Ovary (tissue), 9 donors: ENCODE data around the gene TCF12. TPM values are rescaled to one million over a fixed set of nuclear protein-coding genes. Genes with fewer than 3 reads are reported as not detected.

Source experiments
- DNase-seq, 5 donors: peaks; one replicate each; pipeline ENCODE4 v3.0.0-alpha.2; 2019 to 2020
- H3K27ac ChIP-seq, 2 donors: fragments of 200-600 bp; one replicate each; pipeline versions ENCODE4 v1.5.1 to v1.8.0; 2019 to 2022
- H3K27me3 ChIP-seq: fragments of 200-600 bp; one replicate; pipeline ENCODE4 v1.8.0; 2022
- H3K36me3 ChIP-seq: fragments of 200-600 bp; sonication (generic); one replicate; pipeline ENCODE4 v1.5.1; 2019
- H3K4me1 ChIP-seq: one replicate; pipeline ENCODE4 v1.8.1; 2013; ENCODE audit warnings: mild to moderate bottlenecking, moderate library complexity; ENCODE audit not compliant: insufficient read depth
- H3K4me3 ChIP-seq: fragments of 200-600 bp; sonication (generic); one replicate; pipeline ENCODE4 v1.5.1; 2017
- H3K9me3 ChIP-seq, 2 donors: fragments of 200-600 bp in 1 of 2; sonication (generic) in 1 of 2; one replicate each; pipeline versions ENCODE4 v1.5.1 to v1.8.1; 2013 to 2019; ENCODE audit warnings: mild to moderate bottlenecking in 1 of 2, moderate library complexity in 1 of 2
- EP300 ChIP-seq: sonication (generic); formaldehyde crosslinking; IDR thresholded peaks from one replicate; pipeline ENCODE4 v1.6.1; 2017; ENCODE audit warnings: antibody characterized with exemption
- POLR2A ChIP-seq: fragments of 450-650 bp; IDR thresholded peaks from one replicate; pipeline ENCODE4 v1.6.1; 2017; ENCODE audit warnings: antibody characterized with exemption, mild to moderate bottlenecking, moderate library complexity
- WGBS, 3 donors: extraction: QIAGEN DNeasy Blood & Tissue Kit in 1 of 3; methylation state at CpG; one replicate each; pipeline versions ENCODE4 v1.1.5 to v1.1.7; 2013 to 2017; 5-methylcytosine and 5-hydroxymethylcytosine counted together
- intact Hi-C, 4 donors: fragments of 100-400 bp; cut with DNase I; formaldehyde crosslinking; loops; one replicate each; pipeline versions ENCODE4 v1.11.0 to v1.15.1; 2022 to 2023
- polyA plus RNA-seq, 2 donors: library from polyadenylated mRNA; stranded (reverse); fragments of 200-250 nt in 1 of 2; fragments of 350-450 nt in 1 of 2; fragmentation: Illumina TruSeq in 1 of 2; extraction: RNeasy Lipid Tissue Mini Kit (QIAGEN cat#74804) in 1 of 2; gene quantifications; one replicate each; pipeline ENCODE4 v1.2.3, GENCODE V29; 2013 to 2014
- total RNA-seq, 7 donors: library from RNA; depleted of rRNA in 2 of 7; stranded (reverse); fragments of >200 nt in 2 of 7; fragmentation: NEBNext Ultra II Directional in 3 of 7; extraction: Animal tissue kit (Norgen Biotek cat#: 25700) in 3 of 7; gene quantifications; one replicate each; pipeline versions ENCODE4 v1.1.0 to v1.2.4, GENCODE V29; 2016 to 2023
- TF ChIP-seq, protein P1 (sequence below), 3 donors: fragments of 450-650 bp in 2 of 3; fragments of 200-600 bp in 1 of 3; IDR thresholded peaks; one replicate each; pipeline versions ENCODE4 v1.5.1 to v1.8.0; 2016 to 2022; ENCODE audit warnings: antibody characterized with exemption in 3 of 3, mild to moderate bottlenecking in 1 of 3
- donor health status: DM: no; HTN: no; CAD: no; lungs with moderate emphysema.
- donor health status: DM: no; HTN: no; CAD: no.
- donor health status: Bipolar disorder and iron deficiency.
- donor health status: DM: yes; HTN: yes; CAD: no.
- donor health status: DM: no; HTN: no; CAD: no.
- donor health status: DM: yes; HTN: yes; CAD: no.

Gene TCF12
- total and polyA plus RNA-seq, 9 donors, result 28.6 to 150 (median 116) TPM

DNA sequence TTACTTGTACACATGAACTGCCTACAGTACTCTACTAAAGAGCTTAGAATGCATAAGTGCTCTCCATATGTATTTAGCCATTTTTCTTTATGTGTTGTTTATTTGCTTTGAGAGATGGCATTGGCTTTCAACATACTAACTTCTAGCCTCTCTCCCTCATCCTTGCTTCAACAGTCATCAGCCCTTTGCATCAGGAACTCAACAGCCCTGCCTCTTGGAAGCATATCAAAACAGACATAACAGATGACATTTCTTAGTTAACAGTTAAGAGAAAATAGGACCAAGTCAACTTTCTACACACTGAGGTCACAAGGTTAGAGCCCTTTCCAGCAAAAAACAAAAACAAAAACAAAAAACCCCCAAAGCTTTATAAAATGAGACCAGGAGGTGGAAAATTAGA lies 145.6 kb downstream of the TCF12 start:
- Histone ChIP-seq H3K36me3 (no peaks in the 10 kb centered on the region), H3K4me3 (no peak overlapping the region), H3K27ac (no peak overlapping the region), H3K27me3 (no peaks in the 10 kb centered on the region), H3K9me3 (no peaks in the 10 kb centered on the region), H3K4me1 (peaks cover 2% of the 10 kb centered on the region)
- TF ChIP-seq, protein P1, sequence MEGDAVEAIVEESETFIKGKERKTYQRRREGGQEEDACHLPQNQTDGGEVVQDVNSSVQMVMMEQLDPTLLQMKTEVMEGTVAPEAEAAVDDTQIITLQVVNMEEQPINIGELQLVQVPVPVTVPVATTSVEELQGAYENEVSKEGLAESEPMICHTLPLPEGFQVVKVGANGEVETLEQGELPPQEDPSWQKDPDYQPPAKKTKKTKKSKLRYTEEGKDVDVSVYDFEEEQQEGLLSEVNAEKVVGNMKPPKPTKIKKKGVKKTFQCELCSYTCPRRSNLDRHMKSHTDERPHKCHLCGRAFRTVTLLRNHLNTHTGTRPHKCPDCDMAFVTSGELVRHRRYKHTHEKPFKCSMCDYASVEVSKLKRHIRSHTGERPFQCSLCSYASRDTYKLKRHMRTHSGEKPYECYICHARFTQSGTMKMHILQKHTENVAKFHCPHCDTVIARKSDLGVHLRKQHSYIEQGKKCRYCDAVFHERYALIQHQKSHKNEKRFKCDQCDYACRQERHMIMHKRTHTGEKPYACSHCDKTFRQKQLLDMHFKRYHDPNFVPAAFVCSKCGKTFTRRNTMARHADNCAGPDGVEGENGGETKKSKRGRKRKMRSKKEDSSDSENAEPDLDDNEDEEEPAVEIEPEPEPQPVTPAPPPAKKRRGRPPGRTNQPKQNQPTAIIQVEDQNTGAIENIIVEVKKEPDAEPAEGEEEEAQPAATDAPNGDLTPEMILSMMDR (IDR thresholded peaks at IDR 0.05), result no peak
- TF ChIP-seq EP300 (no peak), POLR2A (no peak)
- intact Hi-C loops, result no loop called here
- no peak for DNase-seq

DNA sequence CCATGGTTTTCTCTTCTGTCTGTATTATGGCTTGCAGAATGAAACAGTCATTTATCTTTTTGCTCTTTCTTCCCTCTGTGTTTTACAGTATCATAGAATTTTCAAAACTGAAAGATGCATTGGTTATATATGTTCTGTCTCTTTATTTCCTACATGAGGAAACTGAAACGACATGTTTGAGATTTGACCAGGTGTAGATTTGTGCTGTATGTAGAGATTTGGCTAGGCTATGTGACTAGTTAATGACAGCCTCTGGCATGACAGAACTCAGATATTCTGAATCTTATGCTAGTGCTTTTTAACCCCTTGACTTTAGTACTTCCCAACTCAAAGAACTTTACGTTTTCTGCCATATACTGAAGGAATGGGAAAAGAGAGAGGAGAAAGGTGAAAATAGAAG lies 151.0 kb downstream of the TCF12 start:
- Histone ChIP-seq H3K27ac (no peak overlapping the region), H3K9me3 (no peaks in the 10 kb centered on the region), H3K27me3 (no peaks in the 10 kb centered on the region), H3K4me3 (no peak overlapping the region), H3K4me1 (peaks cover 1% of the 10 kb centered on the region), H3K36me3 (no peaks in the 10 kb centered on the region)
- DNase-seq, result no peak
- intact Hi-C loops, result no loop called here
- WGBS, 3 donors, result 86 to 88% (median 87%) methylated on average over 2 of the region's 2 CpGs
- no peak for TF ChIP-seq EP300
- TF ChIP-seq POLR2A, result no peak
- TF ChIP-seq, protein P1 (IDR thresholded peaks at IDR 0.05), result no peak

DNA sequence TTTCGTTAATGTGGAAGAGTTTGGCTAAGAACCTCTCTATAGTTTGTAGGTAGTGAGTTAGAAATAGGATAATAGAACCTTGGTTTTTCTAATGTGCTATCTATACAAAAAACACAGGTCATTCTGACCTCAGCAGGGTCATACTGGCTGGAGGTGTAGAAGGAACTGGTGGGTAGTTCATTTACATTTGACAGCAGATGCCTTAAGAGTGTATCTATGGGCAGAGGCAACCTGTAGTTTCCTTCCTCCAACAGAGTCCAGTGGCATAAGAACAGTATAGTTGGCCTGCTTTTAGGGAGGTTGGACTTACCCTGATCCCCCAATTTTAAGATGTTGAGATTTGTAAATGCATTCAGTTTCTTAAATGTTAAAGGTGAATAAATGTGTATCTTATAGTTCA lies 152.2 kb downstream of the TCF12 start:
- Histone ChIP-seq H3K4me1 (peaks cover 1% of the 10 kb centered on the region), H3K9me3 (no peaks in the 10 kb centered on the region), H3K4me3 (no peak overlapping the region), H3K36me3 (no peaks in the 10 kb centered on the region), H3K27me3 (no peaks in the 10 kb centered on the region), H3K27ac (no peak overlapping the region)
- DNase-seq, result no peak
- WGBS, 3 donors, result 68 to 95% (median 85%) methylated on average over 1 of the region's 1 CpG
- no peak for TF ChIP-seq POLR2A
- TF ChIP-seq EP300, result no peak
- TF ChIP-seq, protein P1 (IDR thresholded peaks at IDR 0.05), result no peak
- intact Hi-C loops, result no loop called here

DNA sequence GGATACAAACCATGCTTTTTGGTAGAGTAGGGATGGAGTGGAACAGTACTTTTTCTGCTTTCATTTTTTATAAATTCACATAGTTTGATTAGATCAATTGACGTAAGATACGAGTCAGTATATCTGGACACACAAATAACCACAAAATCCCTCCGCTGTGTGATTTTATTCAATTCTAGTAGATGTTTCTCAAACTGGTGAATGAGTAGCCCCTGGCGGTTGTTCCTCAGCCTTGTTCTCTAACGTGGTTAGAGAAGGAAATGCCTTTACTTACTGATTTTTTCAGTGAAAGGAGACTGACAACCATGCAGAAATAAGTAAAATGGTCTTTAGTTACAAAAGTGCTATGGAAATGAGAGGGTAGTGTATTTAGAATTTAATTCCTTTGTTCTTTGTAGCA lies 161.0 kb downstream of the TCF12 start:
- Histone ChIP-seq H3K27ac (no peak overlapping the region), H3K4me3 (no peak overlapping the region), H3K4me1 (peaks cover 5% of the 10 kb centered on the region), H3K27me3 (no peaks in the 10 kb centered on the region), H3K36me3 (no peaks in the 10 kb centered on the region), H3K9me3 (no peaks in the 10 kb centered on the region)
- intact Hi-C loops, result no loop called here
- no peak for DNase-seq
- TF ChIP-seq EP300 (no peak), POLR2A (no peak)
- TF ChIP-seq, protein P1 (IDR thresholded peaks at IDR 0.05), result no peak
- 85 to 87% (median 86%) methylated on average over 5 of the region's 5 CpGs for WGBS, 3 donors
